SH-SY5Y (cell line): ENCODE data around the gene LECT2.

Experiments
- GATA2 ChIP-seq: IDR thresholded peaks from 2 replicates; pipeline ENCODE4 v1.6.1; 2011; ENCODE audit warnings: mild to moderate bottlenecking, low read depth, low read length
- GATA3 ChIP-seq: IDR thresholded peaks from 2 replicates; pipeline ENCODE4 v1.6.1; 2011; ENCODE audit warnings: low read depth, mild to moderate bottlenecking, low read length, moderate library complexity

DNA sequence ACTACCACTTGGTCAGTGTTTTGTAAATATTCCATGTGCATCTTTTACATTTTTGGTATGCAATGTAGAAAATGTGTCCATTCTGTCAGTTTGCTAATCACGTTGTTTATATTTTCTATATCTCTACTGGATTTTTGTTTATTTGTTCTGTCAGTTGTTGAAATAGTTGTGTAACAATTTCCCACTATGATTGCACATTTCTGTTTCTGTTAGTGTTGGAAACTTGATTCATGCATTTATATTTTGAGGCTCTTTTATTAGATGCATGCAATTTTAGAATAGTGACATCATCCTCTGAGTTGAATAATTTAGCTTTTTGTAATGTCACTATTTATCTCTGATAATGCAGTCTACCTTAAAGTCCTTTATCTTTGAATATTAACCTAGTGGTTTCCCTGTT lies 25.8 kb upstream of the LECT2 start:
- TF ChIP-seq GATA2 (no peak), GATA3 (no peak)
